ENCODE results near the gene LOX. TPM values are rescaled to one million over a fixed set of nuclear protein-coding genes. Genes with fewer than 3 reads are reported as not detected.

Gene LOX, protein sequence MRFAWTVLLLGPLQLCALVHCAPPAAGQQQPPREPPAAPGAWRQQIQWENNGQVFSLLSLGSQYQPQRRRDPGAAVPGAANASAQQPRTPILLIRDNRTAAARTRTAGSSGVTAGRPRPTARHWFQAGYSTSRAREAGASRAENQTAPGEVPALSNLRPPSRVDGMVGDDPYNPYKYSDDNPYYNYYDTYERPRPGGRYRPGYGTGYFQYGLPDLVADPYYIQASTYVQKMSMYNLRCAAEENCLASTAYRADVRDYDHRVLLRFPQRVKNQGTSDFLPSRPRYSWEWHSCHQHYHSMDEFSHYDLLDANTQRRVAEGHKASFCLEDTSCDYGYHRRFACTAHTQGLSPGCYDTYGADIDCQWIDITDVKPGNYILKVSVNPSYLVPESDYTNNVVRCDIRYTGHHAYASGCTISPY
- under 1 TPM in 2 of 3 donors, not detected in 1; 0.05 to 0.16 TPM for total RNA-seq
- total RNA-seq (2013) = 0.07 TPM

DNA sequence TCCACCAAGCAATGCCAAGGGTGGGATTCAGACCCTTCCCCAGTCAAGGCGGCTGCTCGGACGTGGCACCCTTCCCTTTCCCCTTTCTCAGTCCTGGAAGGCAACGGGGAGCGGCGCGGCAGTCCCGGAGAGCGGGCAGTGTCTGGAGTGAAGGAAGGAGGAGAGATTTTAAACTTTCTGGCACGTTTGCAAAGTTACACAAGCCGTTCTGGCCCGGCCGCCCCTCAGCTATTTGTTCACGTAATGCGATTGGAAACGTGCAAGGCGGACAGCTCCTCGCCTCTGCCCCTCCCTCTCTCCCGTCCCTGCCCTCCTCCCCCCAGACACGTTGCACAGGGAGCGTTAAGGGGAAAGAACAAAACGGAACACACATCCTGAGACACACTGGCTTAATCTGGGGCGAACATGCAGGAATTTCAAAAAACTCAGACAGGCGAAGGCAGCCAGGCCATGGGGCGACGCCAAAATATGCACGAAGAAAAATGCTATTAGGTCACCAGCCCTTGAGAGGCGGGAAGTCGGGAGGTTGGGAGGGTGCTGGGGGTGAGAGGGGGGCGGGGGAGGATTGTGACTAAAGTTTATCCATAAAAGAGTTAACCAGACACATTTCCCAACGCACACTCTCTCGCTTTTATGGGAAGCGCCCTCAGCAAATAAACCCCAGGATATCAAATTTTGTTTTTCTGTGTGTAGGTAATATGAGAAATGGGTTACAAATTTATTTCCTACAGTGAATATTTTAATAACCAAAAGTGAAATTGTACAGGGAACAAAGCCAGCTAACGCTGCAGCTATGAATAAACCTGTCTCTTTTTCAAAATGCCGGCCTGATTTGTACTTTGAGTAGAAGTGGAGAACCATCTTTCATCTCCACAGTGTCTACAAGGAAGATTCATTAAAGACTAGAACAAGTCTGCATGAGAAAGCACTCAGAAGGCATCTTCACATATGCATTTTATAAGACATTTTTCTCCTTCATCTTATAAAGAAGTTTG, at the start of gene LOX:
Gene LOX (minus strand): TSS at position 144 of the 995 bp plus-strand sequence. CDS start 274 bp downstream, outside the sequence.
- H3K27ac Mint-ChIP-seq = no peak within 1 kb of the TSS
- DNase-seq (no peak), ATAC-seq (no peak)

DNA sequence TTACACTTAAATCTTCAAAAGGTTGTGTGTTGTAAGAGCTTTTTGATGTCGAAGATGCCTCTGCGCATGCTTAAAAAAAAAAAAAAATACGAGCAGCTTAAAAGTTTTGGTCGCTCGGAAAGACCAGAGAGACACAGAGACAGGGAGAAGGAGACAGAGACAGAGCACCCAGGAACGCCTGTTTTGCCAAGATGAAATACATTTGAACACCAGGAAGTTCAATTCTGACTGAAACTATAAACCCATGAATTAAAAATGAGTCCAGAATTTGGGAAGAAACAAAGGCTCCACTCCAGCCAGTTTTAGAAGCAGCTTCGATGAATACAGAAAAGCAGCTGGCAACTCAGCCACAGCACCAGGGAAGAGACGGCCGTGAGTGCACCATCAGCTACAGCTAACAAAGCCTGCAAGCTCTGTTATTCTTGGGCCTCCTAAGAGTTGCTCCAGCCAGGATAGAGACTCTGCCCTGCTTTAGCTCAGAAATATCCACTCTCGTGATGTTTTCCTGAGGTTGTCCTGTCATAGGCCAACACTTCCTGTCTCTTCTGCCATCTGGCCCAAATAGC, 48.8 kb upstream of the LOX start:
- no peak overlapping the region for H3K27ac ChIP-seq (ENCODE audit: low read length)
- H3K36me3 Mint-ChIP-seq = no peaks in the 10 kb centered on the region
- no peaks in the 10 kb centered on the region for H3K36me3 ChIP-seq (ENCODE audit: control insufficient read depth, insufficient read depth, low read length)
- no peak overlapping the region for H3K4me3 ChIP-seq (ENCODE audit: low read length)
- intact Hi-C loops (cut with micrococcal nuclease) = no loop called here
- 64% methylated on average over 9 of the region's 10 CpGs for WGBS (ENCODE audit: insufficient coverage)
- TF ChIP-seq, protein P1, sequence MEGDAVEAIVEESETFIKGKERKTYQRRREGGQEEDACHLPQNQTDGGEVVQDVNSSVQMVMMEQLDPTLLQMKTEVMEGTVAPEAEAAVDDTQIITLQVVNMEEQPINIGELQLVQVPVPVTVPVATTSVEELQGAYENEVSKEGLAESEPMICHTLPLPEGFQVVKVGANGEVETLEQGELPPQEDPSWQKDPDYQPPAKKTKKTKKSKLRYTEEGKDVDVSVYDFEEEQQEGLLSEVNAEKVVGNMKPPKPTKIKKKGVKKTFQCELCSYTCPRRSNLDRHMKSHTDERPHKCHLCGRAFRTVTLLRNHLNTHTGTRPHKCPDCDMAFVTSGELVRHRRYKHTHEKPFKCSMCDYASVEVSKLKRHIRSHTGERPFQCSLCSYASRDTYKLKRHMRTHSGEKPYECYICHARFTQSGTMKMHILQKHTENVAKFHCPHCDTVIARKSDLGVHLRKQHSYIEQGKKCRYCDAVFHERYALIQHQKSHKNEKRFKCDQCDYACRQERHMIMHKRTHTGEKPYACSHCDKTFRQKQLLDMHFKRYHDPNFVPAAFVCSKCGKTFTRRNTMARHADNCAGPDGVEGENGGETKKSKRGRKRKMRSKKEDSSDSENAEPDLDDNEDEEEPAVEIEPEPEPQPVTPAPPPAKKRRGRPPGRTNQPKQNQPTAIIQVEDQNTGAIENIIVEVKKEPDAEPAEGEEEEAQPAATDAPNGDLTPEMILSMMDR (IDR thresholded peaks at IDR 0.05) = no peak
- ATAC-seq (no peak), DNase-seq (no peak)
- no peaks in the 10 kb centered on the region for H3K27me3 ChIP-seq (ENCODE audit: control insufficient read depth, insufficient read depth, low read length)
- H3K27me3 Mint-ChIP-seq (ENCODE audit: low read depth in 2 of 2) = no peaks in the 10 kb centered on the region
- H3K4me1 ChIP-seq (ENCODE audit: control insufficient read depth, insufficient read depth, low read length) = no peaks in the 10 kb centered on the region
- no peak overlapping the region for H3K27ac Mint-ChIP-seq
- peaks cover 0 to 6% of the 10 kb centered on the region in 2 donors for H3K9me3 Mint-ChIP-seq
- H3K4me1 Mint-ChIP-seq = no peaks in the 10 kb centered on the region
- no peak overlapping the region for H3K4me3 Mint-ChIP-seq
- no peaks in the 10 kb centered on the region for H3K9me3 ChIP-seq (ENCODE audit: control insufficient read depth, insufficient read depth, low read length)

More for the DNA sequence above, at the start of gene LOX:
- peaks cover 0 to 2% of the 10 kb centered on the region in 2 donors for H3K9me3 Mint-ChIP-seq
- Histone ChIP-seq H3K27ac (ENCODE audit: low read length) (no peak within 1 kb of the TSS), H3K4me1 (ENCODE audit: control insufficient read depth, insufficient read depth, low read length) (peaks cover 16% of the 10 kb centered on the region), H3K4me3 (ENCODE audit: low read length) (no peak within 1 kb of the TSS), H3K36me3 (ENCODE audit: control insufficient read depth, insufficient read depth, low read length) (no peaks in the 10 kb centered on the region), H3K9me3 (ENCODE audit: control insufficient read depth, insufficient read depth, low read length) (no peaks in the 10 kb centered on the region), H3K27me3 (ENCODE audit: control insufficient read depth, insufficient read depth, low read length) (peaks cover 12% of the 10 kb centered on the region)
- H3K4me3 Mint-ChIP-seq = peak within 1 kb of the TSS; percentile 11
- H3K27me3 Mint-ChIP-seq (ENCODE audit: low read depth in 2 of 2) = peaks cover 27 to 46% of the 10 kb centered on the region in 2 donors
- H3K4me1 Mint-ChIP-seq = peaks cover 7 to 8% of the 10 kb centered on the region in 2 donors
- intact Hi-C loops (cut with micrococcal nuclease) = no loop called here
- H3K36me3 Mint-ChIP-seq = no peaks in the 10 kb centered on the region
- TF ChIP-seq, protein P1 (IDR thresholded peaks at IDR 0.05) = no peak
- under 1% methylated on average over 27 of the region's 35 CpGs for WGBS (ENCODE audit: insufficient coverage)

DNA sequence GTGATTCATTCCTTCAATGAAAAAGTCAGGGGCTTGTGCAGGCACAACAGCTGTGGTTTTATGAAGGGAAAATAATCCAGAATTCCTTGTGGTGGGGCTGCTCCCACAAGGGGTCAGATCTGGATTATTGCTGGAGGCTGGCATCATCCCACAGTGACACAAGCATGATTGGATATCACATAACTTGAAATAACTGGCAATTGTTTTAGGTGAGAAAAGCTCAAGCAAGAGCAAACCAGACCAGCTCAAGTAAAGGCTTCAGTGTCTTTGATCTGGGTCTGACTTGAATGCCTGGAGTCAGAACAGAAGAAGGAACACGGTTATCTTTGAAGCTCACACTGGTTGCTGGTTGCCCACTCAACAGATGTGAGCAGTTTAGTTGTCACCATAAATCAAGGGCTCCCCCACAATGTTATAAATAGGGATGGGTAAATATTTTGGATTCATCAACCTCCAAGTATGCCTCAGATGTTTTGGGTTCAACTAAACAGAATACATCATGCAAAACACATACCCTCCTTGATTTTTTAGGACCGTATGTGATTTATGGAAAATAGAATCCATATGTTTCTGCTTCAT, 48.2 kb upstream of the LOX start:
- Histone ChIP-seq H3K36me3 (ENCODE audit: control insufficient read depth, insufficient read depth, low read length) (no peaks in the 10 kb centered on the region), H3K9me3 (ENCODE audit: control insufficient read depth, insufficient read depth, low read length) (no peaks in the 10 kb centered on the region), H3K4me1 (ENCODE audit: control insufficient read depth, insufficient read depth, low read length) (no peaks in the 10 kb centered on the region), H3K27ac (ENCODE audit: low read length) (no peak overlapping the region), H3K27me3 (ENCODE audit: control insufficient read depth, insufficient read depth, low read length) (no peaks in the 10 kb centered on the region), H3K4me3 (ENCODE audit: low read length) (no peak overlapping the region)
- H3K4me3 Mint-ChIP-seq = no peak overlapping the region
- H3K36me3 Mint-ChIP-seq = no peaks in the 10 kb centered on the region
- intact Hi-C loops (cut with micrococcal nuclease) = no loop called here
- no peaks in the 10 kb centered on the region for H3K4me1 Mint-ChIP-seq
- peaks cover 0 to 6% of the 10 kb centered on the region in 2 donors for H3K9me3 Mint-ChIP-seq
- H3K27ac Mint-ChIP-seq = no peak overlapping the region
- DNase-seq = no peak
- H3K27me3 Mint-ChIP-seq (ENCODE audit: low read depth in 2 of 2) = no peaks in the 10 kb centered on the region
- WGBS (ENCODE audit: insufficient coverage) = 8% methylated on average over 1 of the region's 2 CpGs
- TF ChIP-seq, protein P1 (IDR thresholded peaks at IDR 0.05) = no peak
- ATAC-seq = no peak

All from natural killer cell (primary cell).